Fibroblast of skin of abdomen (primary cell): ENCODE data around the gene LAMTOR5. TPM values are rescaled to one million over a fixed set of nuclear protein-coding genes. Genes with fewer than 3 reads are reported as not detected.
"Not testable (repeated sequence)": the region's sequence is repeated elsewhere in the genome, so short reads cannot be mapped to it uniquely, and the experiment has no call there.

ENCODE experiments used
- DNase-seq: peaks from one replicate; pipeline ENCODE4 v3.0.0-alpha.2; 2013
- polyA plus RNA-seq, 2 experiments: library from polyadenylated mRNA; unstranded; fragments of 120-200 nt; gene quantifications; one replicate each; pipeline ENCODE4 v1.2.1, GENCODE V29; 2013; ENCODE audit not compliant: insufficient read length in 2 of 2

LAMTOR5 gene
- 109 TPM for polyA plus RNA-seq (2013, experiment 1 of 2; ENCODE audit: insufficient read length)
- 115 TPM for polyA plus RNA-seq (2013, experiment 2 of 2; ENCODE audit: insufficient read length)

GRCh38 chr1:110407260-110408210, at the start of gene LAMTOR5:
LAMTOR5 (minus strand) TSS chr1:110407694; CDS start chr1:110407620, 74 bp downstream.
- peak; percentile 92 for DNase-seq

- no peak for DNase-seq
Measured at GRCh38 chr1:110457206-110457605, 49.7 kb upstream of the LAMTOR5 start.

- DNase-seq: no peak
Measured at GRCh38 chr1:110455151-110455550, 47.7 kb upstream of the LAMTOR5 start.

GRCh38 chr1:110454328-110454727, 46.8 kb upstream of the LAMTOR5 start:
- no peak for DNase-seq

- DNase-seq: no peak
Measured at GRCh38 chr1:110453829-110454228, 46.3 kb upstream of the LAMTOR5 start.

- no peak for DNase-seq
Measured at GRCh38 chr1:110452330-110452729, 44.8 kb upstream of the LAMTOR5 start.

- no peak for DNase-seq
Measured at GRCh38 chr1:110450929-110451328, 43.4 kb upstream of the LAMTOR5 start, which contains the start of gene PROK1. PROK1 (plus strand) TSS chr1:110451149; CDS start chr1:110451217, 68 bp downstream.

GRCh38 chr1:110449661-110450651, 42.5 kb upstream of the LAMTOR5 start:
- no peak for DNase-seq

- no peak for DNase-seq
Measured at GRCh38 chr1:110444561-110444960, 37.1 kb upstream of the LAMTOR5 start.

- DNase-seq: no peak
Measured at GRCh38 chr1:110443451-110443850, 36.0 kb upstream of the LAMTOR5 start.

- DNase-seq: no peak
Measured at GRCh38 chr1:110441888-110442287, 34.4 kb upstream of the LAMTOR5 start.

GRCh38 chr1:110440877-110441276, 33.4 kb upstream of the LAMTOR5 start:
- peak; percentile 27 for DNase-seq

- not testable (repeated sequence) for DNase-seq
Measured at GRCh38 chr1:110439873-110440272, 32.4 kb upstream of the LAMTOR5 start.

GRCh38 chr1:110438893-110439292, 31.4 kb upstream of the LAMTOR5 start:
- DNase-seq: no peak

GRCh38 chr1:110437645-110438299, 30.3 kb upstream of the LAMTOR5 start:
- DNase-seq: not testable (repeated sequence)

- no peak for DNase-seq
Measured at GRCh38 chr1:110436635-110437034, 29.1 kb upstream of the LAMTOR5 start.

GRCh38 chr1:110434946-110435345, 27.5 kb upstream of the LAMTOR5 start:
- DNase-seq: no peak

- no peak for DNase-seq
Measured at GRCh38 chr1:110433803-110434202, 26.3 kb upstream of the LAMTOR5 start.

- no peak for DNase-seq
Measured at GRCh38 chr1:110433213-110433612, 25.7 kb upstream of the LAMTOR5 start.

GRCh38 chr1:110430901-110431300, 23.4 kb upstream of the LAMTOR5 start:
- DNase-seq: no peak

- DNase-seq: no peak
Measured at GRCh38 chr1:110430366-110430765, 22.9 kb upstream of the LAMTOR5 start.

GRCh38 chr1:110428946-110429345, 21.5 kb upstream of the LAMTOR5 start:
- DNase-seq: no peak
